HG03066 (cell line): ENCODE results near the gene HCN2.
"Not testable (repeated sequence)": the region's sequence is repeated elsewhere in the genome, so short reads cannot be mapped to it uniquely, and the experiment has no call there.

ENCODE experiments used
- ATAC-seq: cut with Tn5 transposase; IDR thresholded peaks from one replicate; pipeline ENCODE4 v1.9.1; 2021; ENCODE audit warnings: low read depth; ENCODE audit not compliant: unreplicated experiment

HCN2 gene

DNA sequence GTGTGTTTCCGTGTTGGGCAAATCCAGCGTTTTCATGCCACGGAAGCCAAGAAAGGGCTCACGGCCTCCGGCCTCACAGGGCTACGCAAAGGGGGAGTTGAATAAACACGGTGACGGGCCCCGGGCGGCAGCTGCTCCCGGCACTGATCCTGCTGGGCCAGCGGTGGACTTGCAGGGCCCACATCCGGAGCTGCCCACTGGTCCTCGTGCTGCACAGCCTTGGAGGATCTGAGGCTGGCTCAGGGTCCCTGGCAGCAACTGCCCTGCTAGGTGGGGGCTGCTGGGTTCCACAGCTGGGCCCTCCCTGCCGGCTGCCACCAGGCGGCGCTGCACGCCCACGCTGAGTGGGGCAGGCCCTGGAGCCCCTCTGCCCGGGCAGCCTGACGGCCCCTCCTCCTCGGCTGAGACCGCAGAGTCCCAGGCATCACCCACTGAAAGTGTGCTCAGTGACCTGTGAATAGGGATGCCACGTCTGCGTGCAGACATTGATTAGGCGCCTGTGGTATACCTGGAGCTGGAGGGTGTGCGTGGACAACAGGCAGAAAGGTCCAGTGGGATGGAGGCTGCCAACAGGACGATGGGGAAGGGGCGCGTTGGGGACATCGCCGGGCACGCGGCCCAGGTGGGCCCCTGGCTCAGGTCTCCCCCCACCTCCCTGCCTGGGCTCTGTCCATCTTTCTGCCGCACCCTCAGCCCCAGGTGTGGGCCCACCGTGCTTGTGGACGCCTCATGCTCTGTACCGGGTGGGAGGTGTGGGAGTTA, 5.3 kb upstream of the HCN2 start:
- ATAC-seq = no peak

DNA sequence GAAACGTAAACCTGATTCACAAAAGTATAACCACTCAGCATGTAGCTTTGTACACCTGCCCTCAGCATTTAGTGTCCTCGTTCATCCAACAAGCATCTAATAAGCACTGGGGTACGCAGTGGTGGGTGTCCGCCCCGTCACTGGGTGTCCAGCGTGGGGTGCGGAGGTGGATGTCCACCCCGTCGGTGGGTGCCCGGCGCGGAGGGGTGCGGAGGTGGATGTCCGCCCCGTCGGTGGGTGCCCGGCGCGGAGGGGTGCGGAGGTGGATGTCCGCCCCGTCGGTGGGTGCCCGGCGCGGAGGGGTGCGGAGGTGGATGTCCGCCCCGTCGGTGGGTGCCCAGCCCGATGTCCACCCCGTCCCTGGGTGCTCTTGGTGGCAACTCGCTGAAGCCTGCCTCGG, 4.5 kb upstream of the HCN2 start:
- ATAC-seq = not testable (repeated sequence)

DNA sequence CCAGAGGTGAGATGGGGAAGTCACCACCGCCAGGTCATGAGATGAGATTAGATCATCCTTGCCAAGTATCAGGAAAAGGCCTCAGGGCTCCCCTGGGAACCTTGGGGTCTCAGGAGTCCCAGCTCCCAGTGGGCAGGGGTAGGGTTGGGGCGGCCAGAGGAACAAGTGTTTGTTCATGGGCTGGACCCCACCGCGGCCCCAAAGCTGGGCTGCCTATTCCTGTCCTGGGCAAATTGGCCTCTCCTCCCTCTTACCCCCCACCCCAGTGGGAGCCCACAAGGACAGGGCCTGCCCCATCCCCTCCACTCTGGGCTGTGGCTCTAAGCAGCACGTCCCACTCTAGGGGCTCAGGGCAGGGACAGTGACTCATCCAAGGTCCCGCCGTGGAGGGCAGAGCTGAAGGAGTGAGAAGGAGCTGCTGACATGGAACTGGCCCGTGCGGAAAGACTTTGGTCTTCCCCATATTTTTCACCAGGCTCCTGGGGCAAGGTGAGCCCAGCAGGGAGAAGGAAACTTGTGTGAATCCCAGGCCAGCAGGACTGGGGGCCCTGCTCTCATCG, 4.0 kb upstream of the HCN2 start:
- ATAC-seq = no peak

DNA sequence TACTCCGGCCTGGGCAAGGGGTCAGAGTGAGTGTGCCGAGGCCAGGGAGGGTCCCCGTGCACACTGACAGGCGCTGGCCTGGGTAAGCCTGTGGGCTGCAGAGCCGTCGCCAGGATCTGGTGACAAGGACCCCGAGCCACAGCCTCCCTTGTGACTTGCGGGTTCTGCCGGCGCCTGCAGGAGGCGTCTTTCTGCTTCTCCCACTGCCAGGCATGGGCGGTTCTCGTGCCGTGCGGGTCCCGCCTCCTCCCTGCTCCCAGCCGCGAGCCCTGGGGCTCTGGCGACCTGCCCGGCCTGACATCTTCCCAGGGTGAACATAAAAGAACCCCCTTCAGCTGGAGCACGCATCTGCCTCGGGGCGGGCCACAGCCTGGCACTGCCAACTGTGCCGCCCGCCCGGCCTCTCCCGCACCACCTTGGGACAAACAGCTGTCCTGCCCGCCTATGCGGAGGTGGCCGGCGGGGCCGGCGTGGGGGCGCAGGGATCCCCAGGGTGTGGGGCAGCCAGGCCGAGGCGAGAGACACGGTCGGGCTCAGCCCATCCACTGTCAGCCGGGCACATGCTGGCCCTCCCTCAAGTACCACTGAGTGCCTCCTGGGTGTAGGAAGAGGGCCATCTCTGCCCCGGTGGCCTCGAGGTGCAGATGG, 1.5 kb upstream of the HCN2 start:
- no peak for ATAC-seq

DNA sequence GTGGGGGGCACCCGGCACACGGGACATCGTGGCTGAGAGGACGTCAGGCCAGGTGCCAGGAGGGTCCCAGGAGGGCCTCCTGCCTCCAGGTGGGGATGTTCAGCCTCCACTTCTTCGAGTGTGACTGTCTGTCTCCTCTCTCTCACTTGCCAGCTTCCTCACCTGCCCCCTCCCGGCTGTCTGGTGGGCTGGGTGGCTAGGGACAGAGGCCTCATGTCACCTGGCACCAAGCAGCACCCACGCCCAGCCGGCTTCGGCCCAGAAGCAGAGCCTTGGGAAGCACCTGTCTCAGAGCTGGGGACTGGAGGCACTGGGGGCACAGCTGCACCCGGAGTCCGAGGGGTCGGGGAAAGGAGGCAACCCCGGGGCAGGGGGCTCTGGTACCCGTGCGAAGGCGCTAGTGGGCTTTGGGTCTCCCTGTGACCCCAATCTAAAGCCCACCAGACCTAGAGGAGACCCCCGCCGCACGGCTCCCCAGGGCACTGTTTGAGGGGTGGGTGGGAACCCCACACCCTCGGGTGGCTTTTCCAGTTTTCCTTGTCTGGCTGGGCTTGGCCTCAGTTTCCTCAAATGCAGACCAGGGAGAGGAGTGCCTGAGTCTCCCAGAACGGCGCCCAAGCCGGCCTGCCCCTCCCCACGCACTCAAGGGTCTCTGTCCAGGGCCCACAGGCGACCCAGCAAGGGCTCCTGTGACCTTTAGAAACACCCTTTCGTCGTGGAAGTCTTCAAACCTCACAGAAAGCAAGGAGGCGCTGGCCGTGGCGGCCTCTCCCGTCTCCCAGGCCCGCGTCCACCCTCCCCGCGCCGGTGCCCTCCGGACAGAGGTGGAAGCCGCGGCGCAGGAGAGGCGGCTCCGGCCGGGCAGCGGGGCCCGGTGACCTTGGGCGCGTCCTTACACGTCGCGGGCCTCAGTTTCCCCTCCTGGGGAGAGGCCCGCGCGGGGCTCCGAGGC, 664 bp upstream of the HCN2 start:
- ATAC-seq = no peak

DNA sequence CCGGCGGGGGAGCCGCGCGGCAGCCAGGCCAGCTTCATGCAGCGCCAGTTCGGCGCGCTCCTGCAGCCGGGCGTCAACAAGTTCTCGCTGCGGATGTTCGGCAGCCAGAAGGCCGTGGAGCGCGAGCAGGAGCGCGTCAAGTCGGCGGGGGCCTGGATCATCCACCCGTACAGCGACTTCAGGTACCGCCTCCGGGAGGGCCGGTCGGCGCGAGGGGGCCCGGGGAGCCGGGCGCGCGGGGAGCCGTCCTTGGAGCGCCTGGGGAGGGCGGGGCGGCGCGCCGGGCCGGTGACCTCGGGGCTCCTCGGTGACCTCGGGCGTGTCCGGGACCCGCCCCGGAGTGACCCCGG, 690 bp downstream of the HCN2 start:
- ATAC-seq = no peak

DNA sequence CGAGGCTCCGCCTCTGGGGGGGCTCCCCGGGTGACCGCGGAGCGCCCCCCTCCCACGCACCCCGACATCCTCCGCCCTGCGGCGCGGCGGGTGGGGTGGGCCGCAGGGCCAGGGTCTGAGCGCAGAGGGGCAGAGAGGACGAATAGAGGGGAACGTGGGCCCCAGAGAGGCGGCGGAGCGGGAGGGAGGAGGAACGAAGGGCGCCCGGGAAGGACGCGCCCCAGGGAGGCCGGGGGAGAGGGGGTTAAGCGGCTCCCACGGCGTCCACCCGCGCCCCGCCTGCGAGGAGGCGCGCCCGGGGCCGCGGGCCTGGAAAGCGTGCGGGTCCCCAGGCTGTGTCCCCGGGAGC, 1.0 kb downstream of the HCN2 start:
- ATAC-seq = no peak

DNA sequence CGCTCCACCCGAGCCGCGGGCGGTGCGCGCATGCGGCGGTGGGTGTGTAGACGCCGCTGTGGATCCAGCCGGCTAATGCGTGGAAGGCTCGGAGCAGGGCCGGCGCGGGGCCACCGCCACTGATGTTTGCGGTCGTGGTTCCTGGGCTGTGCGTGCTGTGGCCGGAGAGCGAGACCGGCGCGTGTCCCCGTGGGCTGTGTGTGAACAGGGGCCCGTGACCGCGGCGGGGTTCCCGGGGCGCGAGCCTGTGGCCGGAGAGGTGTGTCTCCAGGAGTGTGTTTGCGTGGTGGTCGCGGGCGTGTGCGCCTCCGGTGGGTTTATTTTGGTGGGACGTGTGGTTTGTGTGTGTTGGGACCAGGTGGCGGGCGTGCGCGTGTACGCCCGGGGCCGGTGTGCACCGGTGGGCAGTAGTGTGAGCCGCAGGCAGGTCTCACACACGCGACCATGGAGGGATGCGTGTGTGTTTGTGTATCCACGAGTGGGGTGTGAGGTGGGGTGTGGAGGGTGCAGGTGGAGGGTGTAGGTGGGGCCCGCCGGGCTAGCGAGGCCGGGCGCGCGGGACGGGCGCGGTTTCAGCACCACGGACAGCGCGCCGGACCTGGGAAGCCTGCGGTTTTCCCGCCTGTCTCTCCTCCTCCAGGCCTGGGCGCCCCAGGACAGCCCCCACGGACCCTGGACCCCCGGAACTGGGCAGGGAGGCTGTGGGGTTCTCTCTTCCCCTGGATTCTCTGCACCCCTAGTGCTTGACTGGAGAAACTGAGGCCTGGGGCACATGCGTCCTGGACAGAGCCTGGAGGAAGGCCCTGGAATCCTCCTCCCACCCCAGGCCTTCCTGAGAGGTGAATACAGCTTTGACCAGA, 1.6 kb downstream of the HCN2 start:
- no peak for ATAC-seq

DNA sequence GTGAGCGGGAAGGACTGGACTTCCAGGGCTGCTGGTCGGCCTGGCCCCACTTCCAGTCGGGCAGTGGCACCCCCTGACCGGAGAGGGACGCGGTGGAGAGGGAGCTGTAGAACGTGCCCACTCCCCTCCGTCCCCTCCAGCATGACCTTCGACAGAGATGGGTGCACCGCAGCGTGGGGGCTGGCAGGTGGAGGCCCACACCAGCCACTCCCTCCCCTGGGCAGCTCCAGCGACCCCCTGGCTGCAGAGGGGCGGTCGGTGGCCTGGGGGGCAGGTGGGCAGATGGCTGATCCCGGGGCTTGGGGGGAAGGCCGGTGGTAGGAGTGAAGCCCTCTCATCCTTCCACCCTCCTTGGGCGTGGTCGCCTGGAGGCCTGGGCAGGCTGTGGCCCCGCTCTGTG, 2.4 kb downstream of the HCN2 start:
- ATAC-seq = no peak

DNA sequence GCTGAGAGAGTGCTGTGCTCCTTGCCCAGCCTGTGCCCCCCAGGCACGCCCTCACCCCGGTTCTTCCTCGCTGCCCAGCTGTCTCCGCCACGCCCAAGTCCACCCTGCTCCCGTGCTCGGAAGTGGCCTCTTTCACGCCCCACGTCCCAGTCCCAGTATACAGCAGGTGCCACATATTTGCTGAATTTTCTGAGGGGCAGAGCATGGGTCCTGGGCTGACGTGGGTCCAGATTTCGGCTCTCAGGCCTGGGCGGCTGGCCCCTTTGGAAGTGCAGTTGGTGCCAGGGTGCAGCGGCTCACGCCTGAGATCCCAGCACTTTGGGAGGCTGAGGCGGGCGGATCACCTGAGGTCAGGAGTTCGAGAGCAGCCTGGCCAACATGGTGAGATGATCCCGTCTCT, 3.4 kb downstream of the HCN2 start:
- ATAC-seq = no peak

DNA sequence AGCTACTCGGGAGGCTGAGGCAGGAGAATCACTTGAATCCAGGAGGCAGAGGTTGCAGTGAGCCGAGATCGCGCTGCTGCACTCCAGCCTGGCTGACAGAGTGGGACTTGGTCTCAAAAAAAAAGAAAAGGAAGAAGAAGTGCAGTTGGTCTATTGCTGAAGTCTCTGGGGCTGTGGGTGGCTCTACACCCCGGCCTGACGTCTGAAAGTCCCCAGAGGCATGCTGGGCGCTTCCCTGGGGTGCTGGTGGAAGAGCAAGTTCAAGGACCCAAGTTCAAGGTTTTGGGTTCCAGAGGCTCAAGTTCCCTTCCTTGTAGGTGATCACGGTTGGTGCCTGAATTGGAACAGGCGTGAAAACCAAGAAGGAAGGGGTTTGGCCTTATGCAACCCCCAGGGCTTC, 3.8 kb downstream of the HCN2 start:
- no peak for ATAC-seq

DNA sequence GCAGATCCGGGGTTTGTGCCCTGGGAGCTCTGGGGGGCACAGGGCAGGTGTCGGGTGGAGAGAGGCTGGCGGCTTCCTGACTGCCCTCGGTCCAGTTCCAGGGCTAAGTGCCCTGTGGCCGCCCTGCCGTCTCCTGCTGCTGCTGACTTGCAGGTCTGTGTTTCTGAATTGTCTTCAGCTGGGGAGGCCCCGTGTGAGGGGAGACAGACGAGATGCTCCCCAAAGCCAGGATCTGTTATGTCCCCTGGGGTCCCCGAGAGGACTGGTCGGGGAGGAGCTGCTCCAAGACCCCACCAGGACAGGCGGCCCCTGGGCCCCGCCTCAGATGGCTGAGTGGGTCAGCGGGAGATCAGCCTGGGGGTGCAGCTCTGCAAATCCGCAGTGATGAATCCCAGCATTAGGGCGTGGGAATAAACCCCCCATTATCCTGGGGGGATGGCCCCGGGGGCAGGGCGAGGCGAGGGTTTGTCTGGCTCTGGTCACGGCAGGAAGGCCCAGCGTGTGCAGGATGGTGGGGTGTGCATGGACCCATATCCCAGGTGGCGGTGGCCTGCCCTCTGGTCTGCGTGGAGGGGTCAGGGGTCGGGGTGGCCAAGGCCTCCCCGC, 4.7 kb downstream of the HCN2 start:
- no peak for ATAC-seq

DNA sequence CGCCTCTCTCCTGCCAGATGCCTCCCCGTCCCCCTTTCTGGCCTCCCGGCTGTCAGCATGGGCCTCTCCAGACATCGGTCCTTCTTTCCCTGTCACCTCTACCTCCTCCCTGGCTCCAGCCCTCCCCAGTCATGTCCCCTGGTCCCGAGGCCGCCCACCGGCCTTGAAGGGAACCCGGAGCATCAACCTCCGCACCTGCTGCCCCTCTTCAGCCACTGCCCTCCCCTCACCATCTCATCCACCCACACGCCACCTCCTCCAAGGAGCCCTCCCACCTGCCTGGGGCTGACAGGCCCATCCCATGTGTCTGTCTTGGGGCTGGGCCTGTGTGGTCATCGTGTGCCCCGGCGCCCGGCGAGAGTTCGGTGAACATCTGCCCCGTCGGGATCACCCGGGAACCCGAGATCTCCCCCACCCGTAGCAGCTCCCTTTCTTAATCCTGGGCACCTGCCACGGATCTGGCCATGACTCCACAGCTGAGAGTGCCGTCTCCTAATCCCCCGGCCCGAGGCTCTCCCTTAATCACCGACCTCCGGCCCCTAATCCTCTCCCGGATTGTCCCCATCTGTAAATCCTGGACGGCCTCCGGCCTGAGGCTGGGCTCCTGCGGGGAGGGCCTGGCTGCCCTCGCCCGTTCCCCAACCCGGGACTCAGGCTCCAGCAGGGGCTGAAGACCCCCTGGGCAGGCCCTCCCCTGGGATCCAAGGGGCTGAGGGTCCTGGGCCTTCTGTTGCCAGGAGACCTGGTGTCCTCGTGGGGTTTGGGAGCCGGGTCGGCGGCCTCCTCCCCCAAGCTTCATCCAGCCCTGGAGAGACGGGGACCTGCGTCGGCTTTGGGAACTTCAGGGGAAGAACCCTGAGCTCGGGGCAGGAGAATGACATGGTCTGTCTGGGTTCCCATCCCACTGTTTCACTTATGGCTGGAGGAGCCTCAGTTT, 5.9 kb downstream of the HCN2 start:
- no peak for ATAC-seq

DNA sequence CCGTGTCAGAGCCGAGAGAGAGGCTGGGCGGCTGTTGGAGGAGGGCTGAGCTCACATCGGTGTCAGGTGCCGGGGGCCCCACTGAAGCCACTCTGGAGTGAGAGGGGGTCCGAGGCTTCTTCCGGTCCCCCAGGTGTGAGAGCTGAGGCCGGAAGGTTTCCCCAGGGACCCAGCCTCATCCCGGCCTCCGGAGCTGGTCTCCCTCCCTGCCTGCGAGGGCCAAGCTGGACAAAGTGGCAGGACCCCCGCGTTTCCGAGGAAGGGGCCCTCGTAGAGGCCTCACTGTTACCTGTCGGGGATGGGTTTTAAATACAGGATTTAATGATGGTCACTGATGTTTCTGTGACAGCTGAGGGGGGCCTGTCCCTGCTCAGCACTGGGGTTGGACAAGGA, 6.6 kb downstream of the HCN2 start:
- ATAC-seq = no peak

DNA sequence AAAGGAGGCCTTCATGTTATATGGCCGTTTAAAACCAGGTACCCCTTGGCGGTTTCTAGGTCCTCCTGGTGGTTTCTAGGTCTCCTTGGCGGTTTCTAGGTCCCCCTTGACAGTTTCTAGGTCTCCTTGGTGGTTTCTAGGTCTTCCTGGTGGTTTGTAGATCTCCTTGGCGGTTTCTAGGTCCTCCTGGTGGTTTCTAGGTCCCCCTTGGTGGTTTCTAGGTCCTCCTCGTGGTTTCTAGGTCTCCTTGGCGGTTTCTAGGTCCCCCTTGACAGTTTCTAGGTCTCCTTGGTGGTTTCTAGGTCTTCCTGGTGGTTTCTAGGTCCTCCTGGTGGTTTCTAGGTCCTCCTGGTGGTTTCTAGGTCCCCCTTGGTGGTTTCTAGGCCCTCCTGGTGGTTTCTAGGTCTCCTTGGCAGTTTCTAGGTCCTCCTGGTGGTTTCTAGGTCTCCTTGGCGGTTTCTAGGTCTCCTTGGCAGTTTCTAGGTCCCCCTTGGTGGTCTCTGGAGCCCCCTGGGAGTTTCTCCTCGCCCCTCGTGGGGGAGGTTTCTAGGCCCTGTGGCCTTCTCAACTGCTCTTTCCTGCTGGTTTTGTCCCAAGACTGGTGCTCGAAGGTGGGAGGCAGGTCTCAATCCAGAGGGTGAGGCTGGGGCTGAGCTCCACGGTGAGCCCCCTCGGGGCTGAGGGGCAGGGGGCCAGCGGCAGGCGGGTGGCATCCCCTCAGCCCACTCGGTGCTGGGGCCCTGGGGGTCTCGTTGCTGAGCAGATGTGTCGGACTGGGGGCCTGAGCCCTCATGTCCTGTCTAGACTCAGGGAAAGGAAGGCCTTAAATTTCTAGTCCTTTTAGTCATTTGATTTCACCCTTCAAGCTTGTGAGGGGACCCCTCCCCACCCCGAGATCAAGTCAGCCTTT, 8.0 kb downstream of the HCN2 start:
- no peak for ATAC-seq

DNA sequence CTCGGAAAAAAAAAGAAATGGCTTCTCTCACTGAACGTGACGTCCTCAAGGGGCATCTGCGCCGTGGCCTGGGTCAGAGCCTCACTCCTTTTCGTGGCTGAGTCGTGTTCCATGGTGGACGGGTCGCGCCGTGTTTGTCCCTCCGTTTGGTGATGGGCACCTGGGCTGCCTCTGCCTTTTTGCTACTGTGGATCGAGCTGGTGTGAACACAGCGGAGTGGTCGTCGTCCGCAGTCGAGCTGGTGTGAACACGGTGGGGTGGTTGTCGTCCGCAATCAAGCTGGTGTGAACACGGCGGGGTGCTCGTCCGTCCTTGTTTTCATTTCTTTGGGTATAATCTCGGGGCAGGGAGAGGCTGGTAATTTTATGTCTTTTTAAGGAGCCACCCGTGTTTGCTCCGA, 11.6 kb downstream of the HCN2 start:
- no peak for ATAC-seq

DNA sequence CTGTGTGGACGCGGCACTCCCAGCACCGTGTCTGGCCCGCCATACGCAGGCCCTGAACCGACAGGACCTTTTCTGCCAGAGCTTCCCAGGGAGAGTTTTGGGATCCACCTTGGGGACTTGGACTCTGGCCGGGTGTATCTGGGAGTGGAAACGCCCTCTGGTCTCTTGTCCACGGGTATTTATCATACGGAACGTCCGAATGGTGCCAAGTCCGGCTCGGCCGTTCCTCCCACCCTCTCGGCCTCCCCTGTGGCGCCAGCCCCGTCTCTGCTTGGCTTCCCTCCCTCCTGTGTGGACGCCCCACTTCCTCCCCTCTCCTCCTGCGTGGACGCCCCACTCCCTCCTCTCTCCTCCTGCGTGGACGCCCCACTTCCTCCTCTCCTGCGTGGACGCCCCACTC, 12.1 kb downstream of the HCN2 start:
- ATAC-seq = no peak
